Upper lobe of left lung (tissue), 6 donors: Measurements from ENCODE around the gene DENND10. TPM values are rescaled to one million over a fixed set of nuclear protein-coding genes. Genes with fewer than 3 reads are reported as not detected.
"Not testable (repeated sequence)": the region's sequence is repeated elsewhere in the genome, so short reads cannot be mapped to it uniquely, and the experiment has no call there.

Experiments used
- ATAC-seq, 2 donors: fragments of 200-7000 bp; cut with Tn5 transposase; one replicate each; pipeline ENCODE4 v1.9.1; 2022; ENCODE audit warnings: mild to moderate bottlenecking in 2 of 2, moderate library complexity in 2 of 2; ENCODE audit not compliant: low FRiP score in 2 of 2
- DNase-seq, 2 donors: peaks; one replicate each; pipeline ENCODE4 v3.0.0-alpha.2; 2019 to 2020
- H3K27ac ChIP-seq, 4 donors: fragments of 200-600 bp; sonication (generic); one replicate each; pipeline ENCODE4 v1.5.1; 2016 to 2019
- H3K27me3 ChIP-seq, 4 donors: fragments of 200-600 bp; sonication (generic); one replicate each; pipeline ENCODE4 v1.5.1; 2017 to 2019
- H3K36me3 ChIP-seq, 4 donors: fragments of 200-600 bp; sonication (generic); one replicate each; pipeline ENCODE4 v1.5.1; 2016 to 2019
- H3K4me1 ChIP-seq, 4 donors: fragments of 200-600 bp; sonication (generic); one replicate each; pipeline ENCODE4 v1.5.1; 2018 to 2019
- H3K4me3 ChIP-seq, 4 donors: fragments of 200-600 bp; sonication (generic); one replicate each; pipeline ENCODE4 v1.5.1; 2017 to 2019; ENCODE audit warnings: mild to moderate bottlenecking in 2 of 4, moderate library complexity in 1 of 4
- H3K9me3 ChIP-seq, 4 donors: fragments of 200-600 bp; sonication (generic); one replicate each; pipeline ENCODE4 v1.5.1; 2018 to 2019
- EP300 ChIP-seq, 4 donors: sonication (generic); formaldehyde crosslinking; IDR thresholded peaks; one replicate each; pipeline ENCODE4 v1.5.1; 2017; ENCODE audit warnings: antibody characterized with exemption in 4 of 4, control low read depth in 2 of 4
- POLR2A ChIP-seq, 4 donors: fragments of 450-650 bp; IDR thresholded peaks; one replicate each; pipeline ENCODE4 v1.5.1; 2016 to 2017; ENCODE audit warnings: antibody characterized with exemption in 4 of 4, mild to moderate bottlenecking in 2 of 4
- POLR2AphosphoS5 ChIP-seq, 2 donors: sonication (generic); formaldehyde crosslinking; IDR thresholded peaks; one replicate each; pipeline ENCODE4 v1.5.1; 2017; ENCODE audit warnings: antibody characterized with exemption in 2 of 2
- WGBS, 2 donors: methylation state at CpG; one replicate each; pipeline ENCODE4 v1.1.5; 2017 to 2018; 5-methylcytosine and 5-hydroxymethylcytosine counted together
- total RNA-seq, 6 donors: library from RNA; depleted of rRNA in 4 of 6; stranded (reverse); fragments of >200 nt in 4 of 6; gene quantifications; one replicate each; pipeline versions ENCODE4 v1.1.0 to v1.2.1, GENCODE V29; 2016 to 2021
- TF ChIP-seq, protein P1 (sequence below), 6 experiments: fragments of 450-650 bp in 4 of 6; fragments of 200-600 bp in 2 of 6; sonication (generic) in 2 of 6; IDR thresholded peaks; one replicate each; pipeline ENCODE4 v1.5.1; 2016 to 2019; ENCODE audit warnings: antibody characterized with exemption in 6 of 6
- donor health status: DM: no; HTN: no; CAD: no; lungs with moderate emphysema.
- donor health status: DM: no; HTN: yes; CAD: no; lungs with severe emphysema.

DENND10 gene
- total RNA-seq, 6 donors from 2014 or later = 17.8 to 53.5 (median 29.9) TPM

DNA sequence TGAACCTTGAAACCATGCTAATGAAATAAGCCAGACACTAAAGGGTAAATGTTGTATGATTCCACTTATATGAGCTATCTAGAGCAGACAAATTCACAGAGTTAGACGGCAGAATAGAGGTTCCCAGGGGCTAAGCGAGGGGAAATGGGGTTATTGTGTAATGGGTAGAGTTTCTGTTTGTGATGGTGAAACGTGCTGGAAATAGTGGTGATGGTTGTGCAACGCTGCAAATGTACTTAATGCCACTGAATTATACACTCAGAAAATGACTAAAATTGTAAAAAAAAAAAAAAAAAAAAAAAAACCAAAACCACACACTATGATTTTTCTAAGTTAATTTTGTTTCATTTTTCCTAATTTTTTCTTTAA is 31.6 kb downstream of the DENND10 start:
- TF ChIP-seq POLR2A (IDR thresholded peaks at IDR 0.05) (no peak), EP300 (IDR thresholded peaks at IDR 0.05) (no peak), POLR2AphosphoS5 (IDR thresholded peaks at IDR 0.05) (peak in 1 of 2 donors; percentile 76)
- TF ChIP-seq, protein P1, sequence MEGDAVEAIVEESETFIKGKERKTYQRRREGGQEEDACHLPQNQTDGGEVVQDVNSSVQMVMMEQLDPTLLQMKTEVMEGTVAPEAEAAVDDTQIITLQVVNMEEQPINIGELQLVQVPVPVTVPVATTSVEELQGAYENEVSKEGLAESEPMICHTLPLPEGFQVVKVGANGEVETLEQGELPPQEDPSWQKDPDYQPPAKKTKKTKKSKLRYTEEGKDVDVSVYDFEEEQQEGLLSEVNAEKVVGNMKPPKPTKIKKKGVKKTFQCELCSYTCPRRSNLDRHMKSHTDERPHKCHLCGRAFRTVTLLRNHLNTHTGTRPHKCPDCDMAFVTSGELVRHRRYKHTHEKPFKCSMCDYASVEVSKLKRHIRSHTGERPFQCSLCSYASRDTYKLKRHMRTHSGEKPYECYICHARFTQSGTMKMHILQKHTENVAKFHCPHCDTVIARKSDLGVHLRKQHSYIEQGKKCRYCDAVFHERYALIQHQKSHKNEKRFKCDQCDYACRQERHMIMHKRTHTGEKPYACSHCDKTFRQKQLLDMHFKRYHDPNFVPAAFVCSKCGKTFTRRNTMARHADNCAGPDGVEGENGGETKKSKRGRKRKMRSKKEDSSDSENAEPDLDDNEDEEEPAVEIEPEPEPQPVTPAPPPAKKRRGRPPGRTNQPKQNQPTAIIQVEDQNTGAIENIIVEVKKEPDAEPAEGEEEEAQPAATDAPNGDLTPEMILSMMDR (IDR thresholded peaks at IDR 0.05) = no peak
- Histone ChIP-seq H3K27me3 (no peaks in the 10 kb centered on the region), H3K27ac (peak overlapping the region; percentile 16 to 84 (median 47)), H3K4me1 (peaks cover 9 to 29% (median 21%) of the 10 kb centered on the region in 4 donors), H3K4me3 (no peak overlapping the region), H3K9me3 (no peaks in the 10 kb centered on the region), H3K36me3 (peaks cover 2 to 19% (median 9%) of the 10 kb centered on the region in 4 donors)
- WGBS, 2 donors = 41 to 52% methylated on average over 4 of the region's 4 CpGs
- peak in 1 of 2 donors; percentile 55 for ATAC-seq
- DNase-seq = peak in 1 of 2 donors; percentile 58

DNA sequence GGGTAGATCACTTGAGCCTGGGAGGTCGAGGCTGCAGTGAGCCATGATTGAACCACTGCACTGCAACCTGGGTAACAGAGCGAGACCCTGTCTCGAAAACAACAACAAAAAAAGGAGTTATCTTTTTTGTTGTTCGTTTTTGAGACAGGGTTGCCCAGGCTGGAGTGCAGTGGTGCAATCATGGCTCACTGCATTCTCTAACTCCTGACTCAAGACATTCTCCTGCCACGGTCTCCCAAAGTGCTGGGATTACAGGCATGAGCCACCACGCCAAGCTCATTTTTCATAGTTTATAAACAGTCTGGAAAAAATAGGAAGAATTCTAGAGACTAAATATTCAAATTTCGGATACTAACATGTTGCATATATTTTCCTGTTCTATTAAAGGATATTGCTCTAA is 32.2 kb downstream of the DENND10 start:
- H3K27ac ChIP-seq = peak overlapping the region; percentile 34 to 84 (median 42)
- peaks cover 9 to 23% (median 16%) of the 10 kb centered on the region in 4 donors for H3K4me1 ChIP-seq
- 78 to 79% methylated on average over 7 of the region's 7 CpGs for WGBS, 2 donors

DNA sequence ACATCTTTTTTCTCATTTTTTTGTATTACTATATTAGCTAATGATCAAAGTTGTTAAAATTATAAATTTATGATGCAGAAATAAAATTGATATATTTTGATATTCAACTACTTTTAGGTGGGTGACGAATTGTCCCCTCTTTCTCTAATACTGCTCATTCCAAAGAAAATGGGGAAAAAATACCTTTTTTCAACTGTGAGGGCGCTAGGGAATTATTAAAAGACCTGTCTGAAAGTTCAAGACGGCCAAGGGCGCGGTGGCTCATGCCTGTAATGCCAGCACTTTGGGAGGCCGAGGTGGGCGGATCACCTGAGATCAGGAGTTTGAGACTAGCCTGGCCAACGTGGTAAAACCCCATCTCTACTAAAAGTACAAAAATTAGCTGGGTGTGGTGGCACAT is 34.0 kb downstream of the DENND10 start:
- H3K4me1 ChIP-seq, ATAC-seq, H3K27me3 ChIP-seq, H3K9me3 ChIP-seq, DNase-seq, H3K4me3 ChIP-seq: not testable (repeated sequence)
- peak overlapping the region in 1 of 4 donors; percentile 52 for H3K27ac ChIP-seq
- peaks cover under 1 to 12% (median 6%) of the 10 kb centered on the region in 4 donors for H3K36me3 ChIP-seq
- WGBS, 2 donors = 77 to 82% methylated on average over 8 of the region's 8 CpGs

More for the DNA sequence above, 32.2 kb downstream of the DENND10 start:
- DNase-seq = no peak
- TF ChIP-seq POLR2AphosphoS5 (IDR thresholded peaks at IDR 0.05) = no peak
- no peak for TF ChIP-seq EP300 (IDR thresholded peaks at IDR 0.05)
- TF ChIP-seq POLR2A (IDR thresholded peaks at IDR 0.05) = no peak
- TF ChIP-seq, protein P1 (IDR thresholded peaks at IDR 0.05) = no peak
- Histone ChIP-seq H3K27me3 (no peaks in the 10 kb centered on the region), H3K4me3 (no peak overlapping the region), H3K36me3 (peaks cover 2 to 19% (median 9%) of the 10 kb centered on the region in 4 donors), H3K9me3 (no peaks in the 10 kb centered on the region)
- no peak for ATAC-seq

DNA sequence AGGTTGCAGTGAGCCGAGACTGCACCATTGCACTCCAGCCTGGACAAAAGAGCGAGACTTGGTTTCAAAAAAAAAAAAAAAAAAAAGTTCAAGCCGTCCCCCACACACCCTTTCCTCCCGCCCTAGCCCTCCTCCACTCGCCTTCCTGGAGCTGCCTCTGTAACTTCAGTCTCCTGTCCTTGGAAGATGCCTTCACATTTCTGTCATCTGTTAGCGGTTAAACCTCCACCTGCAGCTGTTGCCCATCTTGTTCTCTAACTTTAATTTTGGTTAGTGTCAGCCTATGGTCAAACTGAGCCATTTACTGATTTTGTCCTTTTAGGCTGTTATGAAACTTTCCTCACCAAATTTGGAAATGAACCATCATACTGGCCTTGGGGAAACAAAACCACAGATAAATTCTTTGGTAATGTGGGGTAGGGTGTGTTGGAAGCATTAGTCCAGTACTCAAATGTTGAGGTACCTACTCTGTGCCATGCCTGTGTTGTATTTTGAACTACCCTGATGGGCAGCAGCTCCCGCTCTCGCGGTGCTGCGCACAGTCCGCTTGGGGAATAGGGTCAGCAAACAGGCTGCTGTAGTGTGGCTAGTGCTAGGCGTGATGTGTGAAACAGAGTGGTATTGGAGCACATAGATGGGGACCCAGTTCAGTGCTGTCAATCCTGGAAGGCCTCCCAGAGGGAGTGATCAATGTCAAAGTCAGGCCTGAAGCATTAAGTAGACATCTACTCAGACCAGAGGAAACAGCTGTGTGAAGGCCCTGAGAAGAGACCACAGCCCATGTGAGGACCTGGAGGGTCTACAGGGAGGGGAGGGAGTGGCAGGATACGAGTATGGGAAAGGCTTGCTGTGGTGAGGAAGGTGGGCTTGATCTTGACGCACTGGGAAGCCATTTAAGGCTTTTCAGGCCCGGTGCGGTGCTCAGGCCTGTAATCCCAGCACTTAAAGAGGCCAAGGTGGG is 34.7 kb downstream of the DENND10 start:
- peak in 1 of 2 donors; percentile 33 for DNase-seq

More for the DNA sequence above, 34.7 kb downstream of the DENND10 start:
- TF ChIP-seq POLR2AphosphoS5 (IDR thresholded peaks at IDR 0.05) (no peak), EP300 (IDR thresholded peaks at IDR 0.05) (no peak), POLR2A (IDR thresholded peaks at IDR 0.05) (no peak)
- TF ChIP-seq, protein P1 (IDR thresholded peaks at IDR 0.05) = no peak
- H3K36me3 ChIP-seq = peaks cover 0 to 6% (median under 1%) of the 10 kb centered on the region in 4 donors
- peaks cover 3 to 5% (median 4%) of the 10 kb centered on the region in 4 donors for H3K4me1 ChIP-seq
- H3K27ac ChIP-seq = peak overlapping the region in 1 of 4 donors; percentile 52
- WGBS, 2 donors = 81 to 93% methylated on average over 16 of the region's 16 CpGs
- no peak overlapping the region for H3K4me3 ChIP-seq
- no peaks in the 10 kb centered on the region for H3K27me3 ChIP-seq
- H3K9me3 ChIP-seq = no peaks in the 10 kb centered on the region
- ATAC-seq = peak in 1 of 2 donors; percentile 13
